Measurements from ENCODE around the gene MYH13. TPM values are rescaled to one million over a fixed set of nuclear protein-coding genes. Genes with fewer than 3 reads are reported as not detected.

The MYH13 gene
- total RNA-seq, 4 donors from 2014 or later: not detected

GRCh38 chr17:10370016-10370608 is 2.7 kb downstream of the MYH13 start:
- no peak for TF ChIP-seq CTCF (IDR thresholded peaks at IDR 0.05; ENCODE audit: low read depth)

GRCh38 chr17:10369239-10369638 is 3.6 kb downstream of the MYH13 start:
- TF ChIP-seq CTCF (IDR thresholded peaks at IDR 0.05; ENCODE audit: low read depth): no peak

GRCh38 chr17:10368561-10368960 is 4.2 kb downstream of the MYH13 start:
- no peak for TF ChIP-seq CTCF (IDR thresholded peaks at IDR 0.05; ENCODE audit: low read depth)

GRCh38 chr17:10360578-10360977 is 12.2 kb downstream of the MYH13 start:
- TF ChIP-seq CTCF (IDR thresholded peaks at IDR 0.05; ENCODE audit: low read depth): no peak

- TF ChIP-seq CTCF (IDR thresholded peaks at IDR 0.05; ENCODE audit: low read depth): no peak
These were observed 15.0 kb downstream of the MYH13 start for GRCh38 chr17:10357768-10358167.

GRCh38 chr17:10354651-10355050 is 18.2 kb downstream of the MYH13 start:
- no peak for TF ChIP-seq CTCF (IDR thresholded peaks at IDR 0.05; ENCODE audit: low read depth)

GRCh38 chr17:10352893-10353292 is 19.9 kb downstream of the MYH13 start:
- TF ChIP-seq CTCF (IDR thresholded peaks at IDR 0.05; ENCODE audit: low read depth): no peak
